CD4-positive, alpha-beta T cell treated with Interferon gamma for 1 hour (primary cell): ENCODE measurements around the gene RCCD1.
A peak's percentile ranks its signal among the peaks of the same experiment; 100 is the strongest.

Source experiments
- DNase-seq: peaks from one replicate; pipeline ENCODE4 v3.0.0-alpha.2; 2020

RCCD1 gene

GRCh38 chr15:90945091-90945490 is 9.6 kb upstream of the RCCD1 start:
- DNase-seq, result no peak

GRCh38 chr15:90946538-90946937 is 8.1 kb upstream of the RCCD1 start:
- DNase-seq, result no peak

- no peak for DNase-seq
These were observed 7.6 kb upstream of the RCCD1 start for GRCh38 chr15:90946941-90947576.

- no peak for DNase-seq
These were observed 6.9 kb upstream of the RCCD1 start for GRCh38 chr15:90947577-90948357.

- DNase-seq, result no peak
These were observed 6.2 kb upstream of the RCCD1 start for GRCh38 chr15:90948506-90948905.

- no peak for DNase-seq
These were observed 4.6 kb upstream of the RCCD1 start for GRCh38 chr15:90949979-90950675.

- no peak for DNase-seq
These were observed 4.0 kb upstream of the RCCD1 start for GRCh38 chr15:90950676-90951075.

GRCh38 chr15:90952901-90953677 is 1.6 kb upstream of the RCCD1 start:
- no peak for DNase-seq

GRCh38 chr15:90953947-90954711 is 555 bp upstream of the RCCD1 start:
- DNase-seq, result no peak

- no peak for DNase-seq
These were observed 1.1 kb downstream of the RCCD1 start for GRCh38 chr15:90955624-90956273.

GRCh38 chr15:90956274-90957030 is 1.8 kb downstream of the RCCD1 start:
- DNase-seq, result peak; percentile 63

GRCh38 chr15:90957031-90957790 is 2.5 kb downstream of the RCCD1 start:
- DNase-seq, result no peak

- DNase-seq, result no peak
These were observed 3.1 kb downstream of the RCCD1 start for GRCh38 chr15:90957791-90958190.

GRCh38 chr15:90959028-90959595 is 4.4 kb downstream of the RCCD1 start:
- DNase-seq, result no peak

- DNase-seq, result no peak
These were observed 5.2 kb downstream of the RCCD1 start for GRCh38 chr15:90959894-90960293.

- no peak for DNase-seq
These were observed 5.8 kb downstream of the RCCD1 start for GRCh38 chr15:90960298-90961091.

- DNase-seq, result no peak
These were observed 7.3 kb downstream of the RCCD1 start for GRCh38 chr15:90962021-90962420.

- DNase-seq, result no peak
These were observed 11.6 kb downstream of the RCCD1 start for GRCh38 chr15:90966262-90966661.

- DNase-seq, result no peak
These were observed 12.5 kb downstream of the RCCD1 start for GRCh38 chr15:90967206-90967605.
